BLaER1 treated with 17β-estradiol and CSF1 and Interleukin-3, amounts not matched to agents 10 nM and 100 nM (cell line): Measurements from ENCODE around the gene ARHGEF1.
A peak's percentile ranks its signal among the peaks of the same experiment; 100 is the strongest.

Source experiments
- H3K27ac ChIP-seq, 11 experiments: shearing (Covaris generic); formaldehyde crosslinking; 2 replicates each; pipeline ENCODE4 v1.8.1; 2022
- H3K27me3 ChIP-seq, 11 experiments: shearing (Covaris generic); formaldehyde crosslinking; 2 replicates each; pipeline ENCODE4 v1.8.1; 2022
- H3K36me3 ChIP-seq, 11 experiments: shearing (Covaris generic); formaldehyde crosslinking; 2 replicates each; pipeline ENCODE4 v1.8.1; 2022
- H3K4me1 ChIP-seq, 10 experiments: shearing (Covaris generic); formaldehyde crosslinking; 2 replicates each; pipeline ENCODE4 v1.8.1; 2022
- H3K4me2 ChIP-seq, 11 experiments: shearing (Covaris generic); formaldehyde crosslinking; 2 replicates each; pipeline ENCODE4 v1.8.1; 2022
- H3K4me3 ChIP-seq, 10 experiments: shearing (Covaris generic); formaldehyde crosslinking; 2 replicates each; pipeline ENCODE4 v1.8.1; 2022
- H3K9ac ChIP-seq, 11 experiments: shearing (Covaris generic); formaldehyde crosslinking; 2 replicates each; pipeline ENCODE4 v1.8.1; 2022
- H3K9me3 ChIP-seq, 11 experiments: shearing (Covaris generic); formaldehyde crosslinking; replicated peaks in 1 of 11; 2 replicates each; pipeline ENCODE4 v1.8.1; 2022
- H4K20me1 ChIP-seq, 11 experiments: shearing (Covaris generic); formaldehyde crosslinking; 2 replicates each; pipeline ENCODE4 v1.8.1; 2022
- Cebpa-rat ChIP-seq, 11 experiments: shearing (Covaris generic); IDR thresholded peaks; 2 replicates each; pipeline ENCODE4 v1.8.1; 2022

The ARHGEF1 gene

GRCh38 chr19:41930322-41930722, 47.3 kb downstream of the ARHGEF1 start:
- Histone ChIP-seq H3K9ac (no peak overlapping the region), H3K9me3 (no peaks in the 10 kb centered on the region), H3K4me1 (peaks cover 46 to 73% (median 62%) of the 10 kb centered on the region in 10 experiments), H4K20me1 (peaks cover 0 to 24% (median 5%) of the 10 kb centered on the region in 11 experiments; a peak in 9 of 22 replicates), H3K4me3 (no peak overlapping the region), H3K36me3 (no peaks in the 10 kb centered on the region), H3K27ac (no peak overlapping the region), H3K27me3 (peaks cover 57 to 71% (median 60%) of the 10 kb centered on the region in 11 experiments), H3K4me2 (peak overlapping the region in 9 of 11 experiments; percentile 10 to 97 (median 83); a peak in 15 of 22 replicates)
- TF ChIP-seq Cebpa-rat (IDR thresholded peaks at IDR 0.05): no peak

GRCh38 chr19:41930926-41931592, 48.1 kb downstream of the ARHGEF1 start:
- H3K27ac ChIP-seq: no peak overlapping the region
- H3K36me3 ChIP-seq: no peaks in the 10 kb centered on the region
- H3K4me2 ChIP-seq: peak overlapping the region; percentile 18 to 97 (median 70); a peak in 20 of 22 replicates
- H3K27me3 ChIP-seq: peaks cover 54 to 70% (median 60%) of the 10 kb centered on the region in 11 experiments
- no peak for TF ChIP-seq Cebpa-rat (IDR thresholded peaks at IDR 0.05)
- no peaks in the 10 kb centered on the region for H3K9me3 ChIP-seq
- no peak overlapping the region for H3K4me3 ChIP-seq
- H4K20me1 ChIP-seq: peaks cover 0 to 17% (median 5%) of the 10 kb centered on the region in 11 experiments; a peak in 9 of 22 replicates
- H3K9ac ChIP-seq: no peak overlapping the region
- peaks cover 47 to 75% (median 62%) of the 10 kb centered on the region in 10 experiments for H3K4me1 ChIP-seq

- H4K20me1 ChIP-seq: peaks cover 0 to 4% (median under 1%) of the 10 kb centered on the region in 11 experiments; a peak in 7 of 22 replicates
- peak overlapping the region in 1 of 11 experiments; percentile 12; a peak in 1 of 22 replicates for H3K9ac ChIP-seq
- no peak for TF ChIP-seq Cebpa-rat (IDR thresholded peaks at IDR 0.05)
- H3K27ac ChIP-seq: no peak overlapping the region
- peaks cover 48 to 76% (median 66%) of the 10 kb centered on the region in 10 experiments for H3K4me1 ChIP-seq
- H3K27me3 ChIP-seq: peaks cover 54 to 70% (median 60%) of the 10 kb centered on the region in 11 experiments
- H3K4me2 ChIP-seq: peak overlapping the region; percentile 52 to 97 (median 70)
- H3K9me3 ChIP-seq: no peaks in the 10 kb centered on the region
- no peak overlapping the region for H3K4me3 ChIP-seq
- no peaks in the 10 kb centered on the region for H3K36me3 ChIP-seq
Measured at GRCh38 chr19:41932259-41932719, 49.3 kb downstream of the ARHGEF1 start.

- H3K9ac ChIP-seq: no peak overlapping the region; a peak in 1 of 22 replicates
- H3K27ac ChIP-seq: no peak overlapping the region
- H3K4me3 ChIP-seq: no peak overlapping the region
- H4K20me1 ChIP-seq: no peaks in the 10 kb centered on the region; a peak in 1 of 22 replicates
- H3K4me1 ChIP-seq: peaks cover 52 to 77% (median 70%) of the 10 kb centered on the region in 10 experiments
- TF ChIP-seq Cebpa-rat (IDR thresholded peaks at IDR 0.05): no peak
- H3K9me3 ChIP-seq: no peaks in the 10 kb centered on the region
- H3K27me3 ChIP-seq: peaks cover 53 to 69% (median 61%) of the 10 kb centered on the region in 11 experiments
- peak overlapping the region; percentile 52 to 97 (median 70); a peak in 20 of 22 replicates for H3K4me2 ChIP-seq
- H3K36me3 ChIP-seq: no peaks in the 10 kb centered on the region
Measured at GRCh38 chr19:41932720-41933332, 49.8 kb downstream of the ARHGEF1 start.

GRCh38 chr19:41933693-41934426, 50.9 kb downstream of the ARHGEF1 start:
- Histone ChIP-seq H3K27ac (peak overlapping the region in 7 of 11 experiments; percentile 19 to 47 (median 30); a peak in 10 of 22 replicates), H3K9me3 (no peaks in the 10 kb centered on the region), H3K4me2 (peak overlapping the region; percentile 61 to 75 (median 64)), H3K4me1 (peaks cover 57 to 80% (median 72%) of the 10 kb centered on the region in 10 experiments), H3K9ac (peak overlapping the region in 5 of 11 experiments; percentile 7 to 57 (median 37); a peak in 11 of 22 replicates), H3K36me3 (no peaks in the 10 kb centered on the region), H3K4me3 (no peak overlapping the region), H3K27me3 (peaks cover 44 to 59% (median 55%) of the 10 kb centered on the region in 11 experiments), H4K20me1 (no peaks in the 10 kb centered on the region; a peak in 1 of 22 replicates)
- TF ChIP-seq Cebpa-rat (IDR thresholded peaks at IDR 0.05): no peak

- no peaks in the 10 kb centered on the region; a peak in 1 of 22 replicates for H4K20me1 ChIP-seq
- H3K4me1 ChIP-seq: peaks cover 57 to 75% (median 66%) of the 10 kb centered on the region in 10 experiments
- H3K36me3 ChIP-seq: no peaks in the 10 kb centered on the region
- no peak overlapping the region for H3K4me3 ChIP-seq
- TF ChIP-seq Cebpa-rat (IDR thresholded peaks at IDR 0.05): no peak
- H3K9me3 ChIP-seq: no peaks in the 10 kb centered on the region
- H3K27ac ChIP-seq: peak overlapping the region in 7 of 11 experiments; percentile 9 to 47 (median 30); a peak in 7 of 22 replicates
- peak overlapping the region; percentile 61 to 75 (median 64); a peak in 21 of 22 replicates for H3K4me2 ChIP-seq
- H3K9ac ChIP-seq: peak overlapping the region in 6 of 11 experiments; percentile 7 to 57 (median 30); a peak in 8 of 22 replicates
- H3K27me3 ChIP-seq: peaks cover 34 to 51% (median 49%) of the 10 kb centered on the region in 11 experiments
Measured at GRCh38 chr19:41934849-41935374, 51.9 kb downstream of the ARHGEF1 start.

- no peaks in the 10 kb centered on the region for H3K36me3 ChIP-seq
- no peak for TF ChIP-seq Cebpa-rat (IDR thresholded peaks at IDR 0.05)
- no peak overlapping the region for H3K4me2 ChIP-seq
- peak overlapping the region in 2 of 11 experiments; percentile 22 to 28; a peak in 1 of 22 replicates for H3K9ac ChIP-seq
- H4K20me1 ChIP-seq: no peaks in the 10 kb centered on the region; a peak in 1 of 22 replicates
- no peak overlapping the region for H3K4me3 ChIP-seq
- peaks cover 55 to 70% (median 61%) of the 10 kb centered on the region in 10 experiments for H3K4me1 ChIP-seq
- no peaks in the 10 kb centered on the region for H3K9me3 ChIP-seq
- H3K27me3 ChIP-seq: peaks cover 31 to 49% (median 47%) of the 10 kb centered on the region in 11 experiments
- no peak overlapping the region for H3K27ac ChIP-seq
Measured at GRCh38 chr19:41935760-41936415, 52.9 kb downstream of the ARHGEF1 start.

GRCh38 chr19:41936416-41936850, 53.4 kb downstream of the ARHGEF1 start:
- Histone ChIP-seq H3K4me2 (no peak overlapping the region), H3K9ac (peak overlapping the region in 3 of 11 experiments; percentile 9 to 28 (median 22); a peak in 1 of 22 replicates), H4K20me1 (no peaks in the 10 kb centered on the region; a peak in 1 of 22 replicates), H3K36me3 (no peaks in the 10 kb centered on the region), H3K4me1 (peaks cover 50 to 69% (median 60%) of the 10 kb centered on the region in 10 experiments), H3K27ac (no peak overlapping the region), H3K4me3 (no peak overlapping the region), H3K9me3 (no peaks in the 10 kb centered on the region), H3K27me3 (peaks cover 34 to 53% (median 49%) of the 10 kb centered on the region in 11 experiments)
- TF ChIP-seq Cebpa-rat (IDR thresholded peaks at IDR 0.05): no peak
